ENCODE measurements around the gene DNMT1.

DNMT1 gene

DNA sequence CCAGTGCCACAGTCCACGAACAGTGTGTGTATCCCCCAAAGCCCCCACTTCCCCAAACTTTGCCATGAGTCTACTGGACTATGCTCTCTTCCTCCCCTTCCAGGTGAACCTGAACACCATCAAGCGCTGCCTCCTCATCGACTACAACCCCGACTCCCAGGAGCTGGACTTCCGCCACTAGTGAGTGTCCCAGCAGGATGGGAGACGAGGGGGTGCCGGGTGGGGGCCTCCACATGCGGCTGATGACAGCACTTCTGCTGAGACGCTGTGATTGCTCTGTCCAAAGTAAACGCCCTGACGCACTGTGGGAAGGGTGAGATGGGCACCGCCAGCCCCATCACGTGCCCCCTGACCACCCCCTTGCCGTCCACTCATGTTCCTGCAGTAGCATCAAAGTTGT, 85.2 kb downstream of the DNMT1 start:
- POLR2A ChIA-PET = no interaction called here
- CTCF ChIA-PET = interaction anchor here (1.2 to 5.1 kb wide), 4 partner anchors 11 to 179 kb away, joined by 3 to 44 read pairs (median 4); no protein-coding TSS in a partner anchor
- TF ChIP-seq, protein P1, sequence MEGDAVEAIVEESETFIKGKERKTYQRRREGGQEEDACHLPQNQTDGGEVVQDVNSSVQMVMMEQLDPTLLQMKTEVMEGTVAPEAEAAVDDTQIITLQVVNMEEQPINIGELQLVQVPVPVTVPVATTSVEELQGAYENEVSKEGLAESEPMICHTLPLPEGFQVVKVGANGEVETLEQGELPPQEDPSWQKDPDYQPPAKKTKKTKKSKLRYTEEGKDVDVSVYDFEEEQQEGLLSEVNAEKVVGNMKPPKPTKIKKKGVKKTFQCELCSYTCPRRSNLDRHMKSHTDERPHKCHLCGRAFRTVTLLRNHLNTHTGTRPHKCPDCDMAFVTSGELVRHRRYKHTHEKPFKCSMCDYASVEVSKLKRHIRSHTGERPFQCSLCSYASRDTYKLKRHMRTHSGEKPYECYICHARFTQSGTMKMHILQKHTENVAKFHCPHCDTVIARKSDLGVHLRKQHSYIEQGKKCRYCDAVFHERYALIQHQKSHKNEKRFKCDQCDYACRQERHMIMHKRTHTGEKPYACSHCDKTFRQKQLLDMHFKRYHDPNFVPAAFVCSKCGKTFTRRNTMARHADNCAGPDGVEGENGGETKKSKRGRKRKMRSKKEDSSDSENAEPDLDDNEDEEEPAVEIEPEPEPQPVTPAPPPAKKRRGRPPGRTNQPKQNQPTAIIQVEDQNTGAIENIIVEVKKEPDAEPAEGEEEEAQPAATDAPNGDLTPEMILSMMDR (IDR thresholded peaks at IDR 0.05; ENCODE audit: control extremely low read depth, extremely low read depth, low read depth, missing control alignments) = no peak
- no peak for DNase-seq (ENCODE audit: extremely low spot score)

DNA sequence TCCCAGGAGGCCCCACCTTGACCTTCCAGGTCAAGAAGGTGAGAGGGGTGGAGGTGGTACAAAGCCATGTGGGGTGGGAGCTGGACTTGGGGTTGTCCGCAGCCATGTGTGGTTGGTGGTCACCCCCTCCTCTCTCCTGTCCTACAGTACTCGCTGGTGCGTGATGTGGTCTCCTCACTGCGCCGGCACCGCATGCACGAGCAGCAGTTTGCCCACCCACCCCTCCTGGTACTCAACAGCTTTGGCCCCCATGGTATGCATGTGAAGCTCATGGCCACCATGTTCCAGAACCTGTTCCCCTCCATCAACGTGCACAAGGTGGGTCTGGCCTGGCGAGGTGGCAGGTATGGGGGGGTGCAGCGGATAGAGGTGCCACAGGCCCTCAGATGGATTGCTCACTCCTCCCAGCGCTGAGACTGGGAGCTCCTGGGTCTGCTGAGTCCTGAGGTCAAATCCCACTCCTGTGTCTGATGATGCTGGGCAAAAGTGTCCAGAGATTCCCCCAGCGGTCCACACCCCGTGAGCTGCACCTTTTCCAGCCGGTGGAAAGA, 86.9 kb downstream of the DNMT1 start:
- ChIA-PET POLR2A (interaction anchor here (2.2 kb wide), 1 partner anchor 9 kb away, joined by 22 read pairs; no protein-coding TSS in a partner anchor), CTCF (interaction anchor here (1.0 to 5.1 kb wide), 5 partner anchors 9 to 281 kb away, joined by 3 to 44 read pairs (median 3); no protein-coding TSS in a partner anchor)
- TF ChIP-seq, protein P1 (IDR thresholded peaks at IDR 0.05; ENCODE audit: control extremely low read depth, extremely low read depth, low read depth, missing control alignments) = no peak
- no peak for DNase-seq (ENCODE audit: extremely low spot score)

DNA sequence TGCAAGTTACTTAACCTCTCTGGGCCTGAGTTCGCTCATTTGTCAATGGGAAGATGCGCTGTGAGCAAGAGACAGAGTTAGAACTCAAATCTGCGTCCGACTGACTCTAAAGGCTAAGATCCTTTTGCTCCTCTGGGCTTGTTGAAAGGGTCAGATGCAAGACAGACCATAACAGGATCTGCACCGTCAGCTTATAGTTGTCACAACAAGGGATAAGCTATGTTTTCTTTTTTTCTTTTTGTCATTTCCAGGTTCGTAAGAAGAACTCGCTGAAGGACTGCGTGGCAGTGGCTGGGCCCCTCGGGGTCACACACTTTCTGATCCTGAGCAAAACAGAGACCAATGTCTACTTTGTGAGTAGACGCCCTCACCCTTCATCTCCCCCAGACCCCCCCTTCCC, 87.5 kb downstream of the DNMT1 start:
- CTCF ChIA-PET = interaction anchor here (1.2 to 5.1 kb wide), 5 partner anchors 9 to 281 kb away, joined by 3 to 44 read pairs (median 5); no protein-coding TSS in a partner anchor
- TF ChIP-seq, protein P1 (IDR thresholded peaks at IDR 0.05; ENCODE audit: control extremely low read depth, extremely low read depth, low read depth, missing control alignments) = no peak
- POLR2A ChIA-PET = interaction anchor here (2.2 to 2.5 kb wide), 2 partner anchors 10 to 163 kb away, joined by 12 to 22 read pairs; partner anchors contain the start of gene ICAM1
- DNase-seq (ENCODE audit: extremely low spot score) = no peak

DNA sequence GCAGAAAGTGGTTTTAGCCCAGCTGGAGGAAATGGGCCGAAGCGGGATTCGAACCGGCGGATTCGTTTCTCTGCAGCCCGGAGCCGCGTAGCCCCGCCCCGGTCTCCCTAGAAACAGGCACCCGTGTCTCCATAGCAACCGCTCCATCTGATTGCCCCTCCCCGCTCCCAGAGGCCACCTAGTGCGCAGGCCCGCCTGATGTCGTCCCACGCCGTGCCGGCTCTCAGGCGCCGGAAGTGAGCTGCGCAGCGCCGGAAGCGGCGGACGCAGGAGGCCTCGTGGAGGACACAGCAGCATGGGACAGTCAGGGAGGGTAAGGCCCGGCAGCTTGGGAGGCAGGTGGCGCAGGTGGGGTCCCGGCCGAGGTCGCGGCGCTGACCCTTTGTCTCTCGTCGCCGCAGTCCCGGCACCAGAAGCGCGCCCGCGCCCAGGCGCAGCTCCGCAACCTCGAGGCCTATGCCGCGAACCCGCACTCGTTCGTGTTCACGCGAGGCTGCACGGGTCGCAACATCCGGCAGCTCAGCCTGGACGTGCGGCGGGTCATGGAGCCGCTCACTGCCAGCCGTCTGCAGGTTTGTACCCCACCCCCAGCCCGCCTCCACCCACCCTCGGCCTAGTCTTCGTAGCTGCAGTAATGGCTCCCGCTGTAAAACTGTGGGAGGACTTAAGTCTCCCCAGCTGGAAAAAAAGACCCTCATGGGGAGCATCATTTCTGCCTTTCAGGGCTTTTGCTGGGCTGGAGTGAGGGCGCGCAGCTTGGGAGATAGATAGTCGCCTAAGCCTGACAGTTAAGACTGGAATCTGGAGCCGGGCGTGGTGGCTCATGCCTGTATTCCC, 88.4 kb downstream of the DNMT1 start, which contains the start of gene PPAN:
Gene PPAN (plus strand): TSS at position 263 of the 837 bp plus-strand sequence. CDS start 33 bp downstream, at position 296.
- ChIA-PET POLR2A (interaction anchor here (0.5 to 2.5 kb wide), 6 partner anchors 9 to 585 kb away, joined by 4 to 22 read pairs (median 6); partner anchors contain the start of gene ICAM1), CTCF (interaction anchor here (0.8 to 5.1 kb wide), 8 partner anchors 8 to 310 kb away, joined by 3 to 44 read pairs (median 4); no protein-coding TSS in a partner anchor)
- peak; percentile 98 for DNase-seq (ENCODE audit: extremely low spot score)
- TF ChIP-seq, protein P1 (IDR thresholded peaks at IDR 0.05; ENCODE audit: control extremely low read depth, extremely low read depth, low read depth, missing control alignments) = no peak

DNA sequence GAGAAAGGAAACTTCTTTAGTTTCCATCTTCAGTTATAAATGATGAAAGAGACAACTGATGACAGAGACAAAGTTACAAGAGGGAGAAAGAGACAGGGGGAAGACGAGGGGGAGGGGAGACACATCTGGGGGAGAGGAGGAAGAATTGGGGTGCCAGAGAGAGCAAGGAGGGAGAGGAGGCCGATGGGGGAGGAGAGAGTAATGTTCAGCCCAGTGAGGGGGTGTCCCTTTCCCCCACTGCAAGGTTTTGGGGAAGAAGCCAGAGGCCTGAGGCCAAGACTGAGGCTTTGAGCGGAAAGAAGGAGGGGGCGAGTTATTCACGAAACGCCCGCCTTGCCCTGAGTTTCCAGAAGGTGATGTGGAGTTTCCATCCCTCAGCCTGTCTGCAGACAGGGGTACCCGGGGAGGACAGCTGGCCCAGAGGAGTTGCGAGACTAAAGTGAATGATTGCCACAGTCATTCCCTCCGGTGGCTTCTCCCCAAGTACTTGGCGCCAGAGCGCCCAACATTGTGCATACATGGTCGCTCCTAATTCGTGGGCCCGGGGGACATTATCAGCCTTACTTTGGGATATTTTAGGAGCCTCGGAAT, 89.1 kb downstream of the DNMT1 start:
- TF ChIP-seq, protein P1 (IDR thresholded peaks at IDR 0.05; ENCODE audit: control extremely low read depth, extremely low read depth, low read depth, missing control alignments) = no peak
- CTCF ChIA-PET = interaction anchor here (0.8 to 5.1 kb wide), 6 partner anchors 7 to 299 kb away, joined by 3 to 44 read pairs (median 4); no protein-coding TSS in a partner anchor
- peak; percentile 72 for DNase-seq (ENCODE audit: extremely low spot score)
- POLR2A ChIA-PET = interaction anchor here (0.5 to 2.5 kb wide), 5 partner anchors 9 to 584 kb away, joined by 4 to 12 read pairs (median 5); partner anchors contain the start of gene ICAM1
